ENCODE measurements around the gene FBLN1. TPM values are rescaled to one million over a fixed set of nuclear protein-coding genes. Genes with fewer than 3 reads are reported as not detected.

Gene FBLN1
- total and polyA plus RNA-seq, 2 of the 8 experiments (the other 6 are each of a cell fraction or from before 2014, with no cell fraction given): 159 to 168 TPM

DNA sequence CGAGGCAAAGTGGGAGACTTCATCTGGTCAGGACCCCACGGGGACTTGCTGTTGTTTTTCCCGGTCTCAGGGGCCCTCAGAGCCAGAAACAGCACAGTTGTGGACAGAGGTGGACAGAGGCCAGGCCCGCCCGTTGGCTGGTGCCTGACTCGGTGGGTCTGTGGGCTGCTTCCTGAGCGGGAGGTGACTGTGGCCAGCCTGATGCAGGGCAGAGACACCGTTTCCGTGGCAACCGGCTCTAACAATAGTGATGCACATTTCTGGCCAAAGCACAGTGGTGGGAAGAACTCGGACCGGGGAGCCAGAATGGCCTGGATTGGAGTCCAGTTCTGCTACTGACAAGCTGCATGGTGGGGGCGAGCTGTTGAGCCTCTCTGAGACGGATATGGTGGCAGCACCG lies 110.3 kb downstream of the FBLN1 start:
- Histone ChIP-seq H3K4me2 (ENCODE audit: insufficient read depth in 1 of 2, low read depth in 2 of 2, low read length in 2 of 2) (no peak overlapping the region), H2BK120ac (replicated peaks; ENCODE audit: low read depth, low read length) (no peak overlapping the region), H2BK20ac (ENCODE audit: low read length) (no peak overlapping the region), H4K8ac (ENCODE audit: extremely low read depth, insufficient read depth, low read length) (no peak overlapping the region), H3K27ac (ENCODE audit: low read depth, low read length) (no peak overlapping the region), H3K4me3 (ENCODE audit: extremely low read depth in 1 of 4, insufficient read depth in 2 of 4, low read depth in 3 of 4, low read length in 4 of 4) (no peak overlapping the region), H2BK15ac (ENCODE audit: low read length) (no peak overlapping the region), H2AK5ac (ENCODE audit: low read depth, low read length) (no peak overlapping the region; the same call in 1 of the 2 replicates), H3K4me1 (replicated peaks in 1 of 4; ENCODE audit: control insufficient read depth in 3 of 4, insufficient read depth in 4 of 4, low read length in 3 of 4) (no peaks in the 10 kb centered on the region; a peak in 1 of 7 replicates), H3K79me2 (ENCODE audit: control insufficient read depth in 1 of 2, insufficient read depth in 2 of 2, low read length in 2 of 2) (no peaks in the 10 kb centered on the region), H4K91ac (replicated peaks; ENCODE audit: insufficient read length, low read length) (no peak overlapping the region), H4K5ac (ENCODE audit: insufficient read length, low read depth, low read length) (no peak overlapping the region), H2BK12ac (ENCODE audit: low read depth, low read length) (no peak overlapping the region; the same call in 1 of the 2 replicates), H3K36me3 (ENCODE audit: control insufficient read depth in 2 of 4, insufficient read depth in 4 of 4, low read length in 3 of 4) (no peaks in the 10 kb centered on the region), H3K4ac (replicated peaks; ENCODE audit: insufficient read length, low read depth, low read length) (no peak overlapping the region), H3K79me1 (ENCODE audit: low read depth, low read length) (no peaks in the 10 kb centered on the region), H3K9me3 (ENCODE audit: insufficient read depth in 2 of 2, low read depth in 1 of 2, low read length in 1 of 2) (no peaks in the 10 kb centered on the region), H4K20me1 (replicated peaks in 1 of 2; ENCODE audit: control insufficient read depth in 1 of 2, insufficient read depth in 2 of 2, low read length in 2 of 2) (no peaks in the 10 kb centered on the region), H3K23me2 (ENCODE audit: low read depth, low read length) (no peaks in the 10 kb centered on the region), H2AFZ (ENCODE audit: low read length) (no peak overlapping the region), H3K9ac (replicated peaks in 1 of 4; ENCODE audit: extremely low read depth in 1 of 4, low read depth in 3 of 4, low read length in 3 of 4) (no peak overlapping the region), H3K27me3 (replicated peaks in 1 of 4; ENCODE audit: control insufficient read depth in 3 of 4, extremely low read depth in 1 of 4, insufficient read depth in 3 of 4, low read length in 3 of 4) (no peaks in the 10 kb centered on the region), H3K14ac (ENCODE audit: insufficient read length) (no peak overlapping the region), H3K56ac (replicated peaks; ENCODE audit: insufficient read length, low read depth, low read length) (no peak overlapping the region), H3K18ac (ENCODE audit: extremely low read depth, low read length) (no peak overlapping the region), H2BK5ac (ENCODE audit: low read depth, low read length) (no peak overlapping the region), H3K23ac (ENCODE audit: insufficient read length) (no peak overlapping the region)
- FAIRE-seq (no peak), DNase-seq (ENCODE audit: low read depth in 1 of 2, low spot score in 2 of 2) (no peak)
- ChIA-PET CTCF (ENCODE audit: partially characterized antibody) (no interaction called here), POLR2A (ENCODE audit: partially characterized antibody) (interaction anchor here (1.0 kb wide), 1 partner anchor 10 kb away, joined by 3 read pairs; no protein-coding TSS in a partner anchor)
- 81% methylated on average over 14 of the region's 15 CpGs; no CpG with 5 or more reads in 1 of the 2 experiments for WGBS, 2 experiments (ENCODE audit: extremely low coverage in 1 of 2, insufficient coverage in 1 of 2, insufficient read length in 1 of 2, insufficient replicate concordance in 2 of 2, low coverage in 1 of 2, low lambda C conversion rate in 2 of 2, missing lambda C conversion rate in 1 of 2)

Measured in H1 (cell line).